Osteoblast (primary cell): ENCODE results near the gene GALP. TPM values are rescaled to one million over a fixed set of nuclear protein-coding genes. Genes with fewer than 3 reads are reported as not detected.

Source experiments
- DNase-seq: peaks from one replicate; pipeline ENCODE4 v3.0.0; 2011; ENCODE audit warnings: low spot score, mixed read lengths; ENCODE audit not compliant: insufficient read length; ENCODE audit errors: missing footprints
- H2AFZ ChIP-seq: 2 replicates; pipeline ENCODE4 v1.6.0; 2011; ENCODE audit warnings: mild to moderate bottlenecking, low read length
- H3K27ac ChIP-seq: 2 replicates; pipeline ENCODE4 v1.5.1; 2011; ENCODE audit warnings: mild to moderate bottlenecking, low read depth, low read length, moderate library complexity
- H3K27me3 ChIP-seq: 2 replicates; pipeline ENCODE4 v1.6.0; 2012; ENCODE audit warnings: mild to moderate bottlenecking, control low read depth, inconsistent platforms, low read length, moderate library complexity; ENCODE audit not compliant: insufficient read depth
- H3K36me3 ChIP-seq: 2 replicates; pipeline ENCODE4 v1.5.1; 2011; ENCODE audit warnings: mild to moderate bottlenecking, low read length, control low read depth, moderate library complexity; ENCODE audit not compliant: insufficient read depth
- H3K4me1 ChIP-seq: 2 replicates; pipeline ENCODE4 v1.5.1; 2011; ENCODE audit warnings: mild to moderate bottlenecking, low read length, control low read depth, moderate library complexity; ENCODE audit not compliant: insufficient read depth
- H3K4me2 ChIP-seq: 2 replicates; pipeline ENCODE4 v1.6.0; 2011; ENCODE audit warnings: mild to moderate bottlenecking, low read length; ENCODE audit not compliant: insufficient read depth
- H3K4me3 ChIP-seq: fragments of 200-600 bp; sonication (generic); 3 replicates; pipeline ENCODE4 v1.5.1; 2012; ENCODE audit warnings: mild to moderate bottlenecking, low read length, inconsistent platforms; ENCODE audit not compliant: insufficient read depth
- H3K79me2 ChIP-seq: 2 replicates; pipeline ENCODE4 v1.6.0; 2012; ENCODE audit warnings: mild to moderate bottlenecking, low read length, control low read depth, inconsistent platforms; ENCODE audit not compliant: insufficient read depth
- H3K9me3 ChIP-seq: 2 replicates; pipeline ENCODE4 v1.5.1; 2011; ENCODE audit warnings: low read depth, low read length, control low read depth
- H4K20me1 ChIP-seq: 2 replicates; pipeline ENCODE4 v1.6.0; 2012; ENCODE audit warnings: mild to moderate bottlenecking, low read length, control low read depth; ENCODE audit not compliant: insufficient read depth
- CTCF ChIP-seq: IDR thresholded peaks from 2 replicates; pipeline ENCODE4 v1.5.1; 2011; ENCODE audit warnings: mild to moderate bottlenecking, low read depth, low read length, moderate library complexity; ENCODE audit errors: extremely low read depth
- total RNA-seq: library from RNA; depleted of rRNA; stranded (reverse); fragments of >200 nt; gene quantifications from 2 replicates; pipeline ENCODE4 v1.2.3, GENCODE V29; 2012

GALP gene
- total RNA-seq, 1 donor, result not detected

GRCh38 chr19:56152644-56153043, 23.2 kb upstream of the GALP start:
- Histone ChIP-seq H3K4me1 (no peaks in the 10 kb centered on the region), H4K20me1 (peaks cover 18% of the 10 kb centered on the region), H3K79me2 (peaks cover 11% of the 10 kb centered on the region), H3K36me3 (peaks cover 5% of the 10 kb centered on the region), H3K4me2 (no peak overlapping the region), H3K27me3 (no peaks in the 10 kb centered on the region), H3K4me3 (no peak overlapping the region), H2AFZ (no peak overlapping the region), H3K27ac (no peak overlapping the region), H3K9me3 (no peaks in the 10 kb centered on the region)
- TF ChIP-seq CTCF, result no peak
- no peak for DNase-seq

- Histone ChIP-seq H3K4me1 (no peaks in the 10 kb centered on the region), H3K36me3 (peaks cover 7% of the 10 kb centered on the region), H3K27me3 (no peaks in the 10 kb centered on the region), H2AFZ (no peak overlapping the region), H3K4me2 (no peak overlapping the region), H3K79me2 (peaks cover 11% of the 10 kb centered on the region), H3K9me3 (no peaks in the 10 kb centered on the region), H3K4me3 (no peak overlapping the region), H3K27ac (no peak overlapping the region), H4K20me1 (peaks cover 18% of the 10 kb centered on the region)
- TF ChIP-seq CTCF, result no peak
- no peak for DNase-seq
Observed at GRCh38 chr19:56153507-56153906, 22.3 kb upstream of the GALP start.

- DNase-seq, result peak; percentile 89
- no peaks in the 10 kb centered on the region for H3K4me1 ChIP-seq
- H3K36me3 ChIP-seq, result peaks cover 17% of the 10 kb centered on the region
- TF ChIP-seq CTCF, result peak; percentile 27
- no peak overlapping the region for H3K4me2 ChIP-seq
- peaks cover 17% of the 10 kb centered on the region for H4K20me1 ChIP-seq
- H2AFZ ChIP-seq, result no peak overlapping the region
- no peak overlapping the region for H3K4me3 ChIP-seq
- H3K27me3 ChIP-seq, result no peaks in the 10 kb centered on the region
- H3K27ac ChIP-seq, result no peak overlapping the region
- no peaks in the 10 kb centered on the region for H3K9me3 ChIP-seq
- peaks cover 6% of the 10 kb centered on the region for H3K79me2 ChIP-seq
Observed at GRCh38 chr19:56155124-56155687, 20.6 kb upstream of the GALP start.

GRCh38 chr19:56156768-56157167, 19.0 kb upstream of the GALP start:
- Histone ChIP-seq H4K20me1 (peaks cover 14% of the 10 kb centered on the region), H3K9me3 (no peaks in the 10 kb centered on the region), H3K4me1 (no peaks in the 10 kb centered on the region), H3K4me2 (no peak overlapping the region), H3K4me3 (no peak overlapping the region), H3K79me2 (peaks cover 3% of the 10 kb centered on the region), H3K27me3 (no peaks in the 10 kb centered on the region), H3K27ac (no peak overlapping the region), H2AFZ (no peak overlapping the region), H3K36me3 (peaks cover 20% of the 10 kb centered on the region)
- no peak for TF ChIP-seq CTCF
- no peak for DNase-seq
